GM23248 (cell line): ENCODE results near the gene KLF18. TPM values are rescaled to one million over a fixed set of nuclear protein-coding genes. Genes with fewer than 3 reads are reported as not detected.

Experiments used
- DNase-seq: peaks from one replicate; pipeline ENCODE4 v3.0.0-alpha.2; 2015
- H2AFZ ChIP-seq: fragments of 200-600 bp; sonication (generic); 2 replicates; pipeline ENCODE4 v1.6.1; 2016; ENCODE audit warnings: antibody characterized with exemption
- H3F3A ChIP-seq: fragments of 200-600 bp; sonication (generic); 2 replicates; pipeline ENCODE4 v1.6.1; 2016; ENCODE audit warnings: mild to moderate bottlenecking, antibody characterized with exemption, mixed run types; ENCODE audit not compliant: insufficient read depth
- H3K27ac ChIP-seq: fragments of 200-600 bp; sonication (generic); 2 replicates; pipeline ENCODE4 v1.5.1; 2016; ENCODE audit warnings: mild to moderate bottlenecking
- H3K27me3 ChIP-seq: fragments of 200-600 bp; sonication (generic); replicated peaks from 2 replicates; pipeline ENCODE4 v1.6.1; 2016; ENCODE audit warnings: mild to moderate bottlenecking; ENCODE audit not compliant: insufficient read depth
- H3K36me3 ChIP-seq: fragments of 200-600 bp; sonication (generic); 2 replicates; pipeline ENCODE4 v1.6.1; 2016; ENCODE audit warnings: low read depth, mild to moderate bottlenecking
- H3K4me1 ChIP-seq: fragments of 200-600 bp; sonication (generic); 2 replicates; pipeline ENCODE4 v1.6.1; 2016; ENCODE audit warnings: mild to moderate bottlenecking; ENCODE audit not compliant: insufficient read depth
- H3K4me2 ChIP-seq: fragments of 200-600 bp; sonication (generic); one replicate; pipeline ENCODE4 v1.6.1; 2016; ENCODE audit warnings: mild to moderate bottlenecking; ENCODE audit not compliant: unreplicated experiment
- H3K4me3 ChIP-seq: fragments of 200-600 bp; sonication (generic); 2 replicates; pipeline ENCODE4 v1.5.1; 2016; ENCODE audit warnings: mild to moderate bottlenecking
- H3K79me2 ChIP-seq: fragments of 200-600 bp; sonication (generic); 2 replicates; pipeline ENCODE4 v1.6.1; 2016; ENCODE audit warnings: mild to moderate bottlenecking; ENCODE audit not compliant: insufficient read depth
- H3K9ac ChIP-seq: fragments of 200-600 bp; sonication (generic); 2 replicates; pipeline ENCODE4 v1.6.1; 2016; ENCODE audit warnings: mild to moderate bottlenecking
- H3K9me2 ChIP-seq: fragments of 200-600 bp; sonication (generic); 2 replicates; pipeline ENCODE4 v1.6.1; 2016; ENCODE audit warnings: mixed run types, mild to moderate bottlenecking, moderate library complexity; ENCODE audit not compliant: insufficient read depth
- H3K9me3 ChIP-seq: fragments of 200-600 bp; sonication (generic); one replicate; pipeline ENCODE4 v1.6.1; 2017; ENCODE audit warnings: low read depth
- H4K20me1 ChIP-seq: fragments of 200-600 bp; sonication (generic); 2 replicates; pipeline ENCODE4 v1.6.0; 2016; ENCODE audit not compliant: insufficient read depth
- EZH2 ChIP-seq: fragments of 200-600 bp; sonication (generic); IDR thresholded peaks from 2 replicates; pipeline ENCODE4 v1.6.1; 2018; ENCODE audit warnings: antibody characterized with exemption, mild to moderate bottlenecking; ENCODE audit not compliant: insufficient read depth, poor library complexity, severe bottlenecking
- EZH2phosphoT487 ChIP-seq: fragments of 200-600 bp; sonication (generic); IDR thresholded peaks from 2 replicates; pipeline ENCODE4 v1.6.1; 2018; ENCODE audit warnings: antibody characterized with exemption, moderate library complexity, mild to moderate bottlenecking, low read depth; ENCODE audit not compliant: insufficient read depth
- WGBS, 2 experiments: methylation state at CpG; one replicate each; pipeline ENCODE4 v1.1.6; 2015 to 2017; ENCODE audit warnings: low lambda C conversion rate in 2 of 2, low coverage in 1 of 2; ENCODE audit errors: missing lambda C conversion rate in 2 of 2; 5-methylcytosine and 5-hydroxymethylcytosine counted together
- in situ Hi-C: fragments of 300-500 bp; cut with MboI; formaldehyde crosslinking; loops from 2 replicates; pipeline ENCODE4 v1.15.0; 2020
- polyA plus RNA-seq: library from polyadenylated mRNA; unstranded; fragments of >200 nt; fragmentation: Nextera tagmentation; extraction: Ambion mirVana; gene quantifications from 2 replicates; pipeline ENCODE4 v1.2.1, GENCODE V29; 2016
- small RNA-seq: library from RNA; depleted of rRNA; stranded (forward); fragments of <200 nt; gene quantifications from one replicate; pipeline ENCODE3, GENCODE V24; 2014; ENCODE audit warnings: low read depth, low replicate concordance
- total RNA-seq: library from RNA; depleted of rRNA; stranded (reverse); fragments of >200 nt; shearing (Covaris generic); gene quantifications from 2 replicates; pipeline ENCODE4 v1.2.3, GENCODE V29; 2014; rRNA removed

The KLF18 gene
- total and polyA plus RNA-seq, 2 experiments from 2014 or later = not detected

DNA sequence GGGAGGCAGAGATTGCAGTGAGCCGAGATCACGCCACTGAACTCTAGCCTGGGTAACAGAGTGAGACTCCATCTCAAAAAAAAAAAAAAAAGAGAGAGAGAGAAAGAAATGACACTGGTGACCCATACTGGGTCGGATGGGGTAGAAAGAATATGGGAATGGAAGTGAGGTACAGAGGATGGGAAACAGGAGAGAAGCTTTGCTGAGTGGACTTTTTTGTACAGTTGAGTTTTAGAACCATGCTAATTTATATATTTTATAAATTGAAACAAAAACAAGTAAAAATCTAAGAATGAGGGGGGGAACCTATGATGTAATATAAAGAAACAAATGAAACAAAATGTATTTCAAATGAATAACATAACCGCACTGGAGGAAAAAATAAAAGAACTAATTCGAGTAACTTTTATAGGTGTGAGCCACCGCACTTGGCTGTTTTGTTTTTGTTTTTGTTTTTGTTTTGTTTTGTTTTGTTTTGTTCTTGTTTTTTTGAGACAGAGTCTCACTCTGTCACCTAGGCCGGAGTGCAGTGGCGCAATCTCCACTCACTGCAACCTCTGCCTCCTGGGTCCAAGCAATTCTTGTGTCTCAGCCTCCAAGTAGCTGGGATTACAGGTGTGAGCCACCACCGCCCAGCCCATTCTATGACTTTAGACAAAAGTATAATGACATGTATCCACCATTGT is 41.1 kb downstream of the KLF18 start:
- DNase-seq = no peak
- Histone ChIP-seq H3K9ac (no peak overlapping the region), H3K27ac (no peak overlapping the region), H3K27me3 (no peaks in the 10 kb centered on the region), H3K4me2 (no peak overlapping the region), H2AFZ (no peak overlapping the region), H3K79me2 (no peaks in the 10 kb centered on the region), H4K20me1 (no peaks in the 10 kb centered on the region), H3K4me3 (no peak overlapping the region), H3F3A (peaks cover 10% of the 10 kb centered on the region; the same call in 1 of the 2 replicates), H3K9me3 (no peaks in the 10 kb centered on the region), H3K9me2 (no peaks in the 10 kb centered on the region), H3K4me1 (no peaks in the 10 kb centered on the region), H3K36me3 (no peaks in the 10 kb centered on the region)
- no peak for TF ChIP-seq EZH2phosphoT487
- no peak for TF ChIP-seq EZH2
- in situ Hi-C loops = no loop called here
- WGBS, 2 experiments = 81 to 83% methylated on average over 7 to 9 of the region's 9 CpGs

DNA sequence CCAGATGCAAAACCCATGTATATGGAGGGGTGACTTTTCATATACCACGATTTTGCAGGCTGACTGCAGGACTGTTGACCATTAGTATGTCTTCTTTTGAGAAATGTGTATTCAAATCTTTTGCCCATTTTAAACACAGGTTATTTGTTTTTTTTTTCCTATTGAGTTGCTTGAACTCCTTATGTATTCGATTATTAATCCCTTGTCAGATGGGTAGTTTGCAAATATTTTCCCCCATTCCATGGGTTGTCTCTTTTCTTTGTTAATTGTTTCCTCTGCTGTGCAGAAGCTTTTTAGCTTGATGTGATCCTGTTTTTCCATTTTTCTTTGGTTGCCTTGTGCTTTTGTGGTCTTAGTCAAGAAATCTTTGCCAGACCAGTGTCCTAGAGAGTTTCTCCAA is 47.4 kb downstream of the KLF18 start:
- no peak overlapping the region for H3K9ac ChIP-seq
- H3F3A ChIP-seq = no peaks in the 10 kb centered on the region
- H2AFZ ChIP-seq = no peak overlapping the region
- H3K4me1 ChIP-seq = no peaks in the 10 kb centered on the region
- H3K27ac ChIP-seq = no peak overlapping the region
- in situ Hi-C loops = no loop called here
- H3K4me2 ChIP-seq = no peak overlapping the region
- H3K27me3 ChIP-seq = no peaks in the 10 kb centered on the region
- no peaks in the 10 kb centered on the region for H3K79me2 ChIP-seq
- WGBS, 2 experiments = 52 to 57% methylated on average over 2 of the region's 2 CpGs
- TF ChIP-seq EZH2phosphoT487 = no peak
- no peak for TF ChIP-seq EZH2
- DNase-seq = no peak
- no peaks in the 10 kb centered on the region for H4K20me1 ChIP-seq
- no peaks in the 10 kb centered on the region for H3K9me2 ChIP-seq
- no peak overlapping the region for H3K4me3 ChIP-seq
- no peaks in the 10 kb centered on the region for H3K36me3 ChIP-seq
- no peaks in the 10 kb centered on the region for H3K9me3 ChIP-seq

DNA sequence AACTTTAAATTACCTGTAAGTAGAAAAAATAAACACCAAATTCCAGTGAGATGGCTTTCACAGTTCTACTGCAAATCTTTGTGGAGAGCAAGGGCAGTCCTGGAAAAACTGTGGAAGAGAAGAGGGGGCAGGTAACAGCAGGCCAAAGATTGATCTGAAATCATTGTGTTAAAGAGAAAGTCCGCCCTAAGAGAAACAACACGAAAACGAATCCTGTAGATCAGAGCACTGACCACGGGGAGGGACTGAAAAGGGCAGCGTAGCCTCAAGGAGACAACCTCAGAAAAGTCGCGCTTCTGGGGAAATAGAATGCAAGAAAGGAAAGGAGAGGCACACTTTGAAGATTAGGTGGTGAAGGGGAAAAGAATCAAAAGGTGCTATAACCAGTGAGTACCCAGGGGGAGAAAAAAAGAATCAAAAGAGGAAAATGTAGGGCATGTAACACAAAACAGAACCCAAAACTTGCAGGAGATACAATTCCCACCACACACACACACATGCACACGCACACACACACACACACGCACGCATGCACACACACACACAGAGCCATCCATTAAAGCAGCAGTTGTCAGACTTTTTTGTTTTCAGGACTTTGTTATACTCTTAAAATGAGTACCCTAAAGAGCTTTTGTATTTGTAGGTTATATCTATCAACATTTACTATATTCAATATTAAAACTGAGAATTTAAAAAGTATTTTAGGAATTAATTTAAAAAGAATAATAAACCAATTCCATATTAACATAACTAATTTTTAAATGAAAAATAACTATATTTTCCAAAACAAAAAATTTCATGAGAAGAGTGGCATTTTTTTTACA is 50.8 kb downstream of the KLF18 start:
- H3K9me3 ChIP-seq = no peaks in the 10 kb centered on the region
- no peaks in the 10 kb centered on the region for H3K27me3 ChIP-seq
- no peaks in the 10 kb centered on the region for H3F3A ChIP-seq
- no peaks in the 10 kb centered on the region for H3K9me2 ChIP-seq
- TF ChIP-seq EZH2 = no peak
- TF ChIP-seq EZH2phosphoT487 = no peak
- no peak overlapping the region for H2AFZ ChIP-seq
- WGBS, 2 experiments = 69 to 72% methylated on average over 10 of the region's 10 CpGs
- no peak for DNase-seq
- no peak overlapping the region for H3K4me2 ChIP-seq
- H3K27ac ChIP-seq = no peak overlapping the region
- in situ Hi-C loops = no loop called here
- H3K4me1 ChIP-seq = peaks cover 3% of the 10 kb centered on the region
- H3K36me3 ChIP-seq = no peaks in the 10 kb centered on the region
- no peaks in the 10 kb centered on the region for H4K20me1 ChIP-seq
- H3K4me3 ChIP-seq = no peak overlapping the region
- no peaks in the 10 kb centered on the region for H3K79me2 ChIP-seq
- H3K9ac ChIP-seq = no peak overlapping the region

DNA sequence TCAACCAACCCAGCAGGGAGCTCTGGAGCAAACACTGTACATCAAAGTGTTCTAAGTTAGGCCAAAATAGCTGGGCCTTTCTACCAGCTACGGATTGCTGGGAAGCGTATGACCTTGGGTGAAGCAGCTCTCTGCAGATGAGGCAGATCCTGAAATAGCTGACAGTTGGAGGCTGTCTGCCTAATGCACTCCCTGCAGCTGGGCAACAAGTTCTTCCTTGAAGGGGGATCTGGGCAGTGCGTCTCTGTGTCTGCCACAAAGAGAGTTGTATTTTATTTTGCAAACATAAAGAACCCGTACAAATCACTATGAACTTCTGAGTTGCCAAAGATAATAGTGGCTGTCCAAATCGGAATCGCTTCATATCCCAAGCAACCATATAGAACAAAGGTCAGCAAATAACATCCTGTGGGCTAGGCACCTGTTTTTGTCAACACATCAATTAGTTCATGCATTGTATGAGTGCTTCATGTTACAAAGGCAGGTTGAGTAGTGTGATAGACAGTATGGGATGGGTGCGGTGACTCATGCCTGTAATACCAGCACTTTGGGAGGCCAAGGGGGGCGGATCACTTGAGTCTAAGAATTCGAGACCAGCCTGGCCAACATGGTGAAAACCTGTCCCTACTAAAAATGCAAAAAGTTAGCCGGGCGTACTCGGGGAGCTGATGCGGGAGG is 51.9 kb downstream of the KLF18 start:
- peaks cover 10% of the 10 kb centered on the region for H3K4me1 ChIP-seq
- no peaks in the 10 kb centered on the region for H3K27me3 ChIP-seq
- no peak overlapping the region for H3K4me3 ChIP-seq
- no peak overlapping the region for H3K4me2 ChIP-seq
- 81 to 86% methylated on average over 13 of the region's 13 CpGs for WGBS, 2 experiments
- DNase-seq = no peak
- H3K27ac ChIP-seq = no peak overlapping the region
- H2AFZ ChIP-seq = no peak overlapping the region
- TF ChIP-seq EZH2 (no peak), EZH2phosphoT487 (no peak)
- no peaks in the 10 kb centered on the region; the same call in 1 of the 2 replicates for H3F3A ChIP-seq
- no peaks in the 10 kb centered on the region for H4K20me1 ChIP-seq
- no peak overlapping the region for H3K9ac ChIP-seq
- H3K36me3 ChIP-seq = no peaks in the 10 kb centered on the region
- H3K9me2 ChIP-seq = no peaks in the 10 kb centered on the region
- no peaks in the 10 kb centered on the region for H3K9me3 ChIP-seq
- in situ Hi-C loops = no loop called here
- no peaks in the 10 kb centered on the region for H3K79me2 ChIP-seq

Small RNA genes lying within 50 kb of the gene (small RNA-seq; reads per million reads assigned to genes)
- not detected for gene AL035417.1
- not detected for gene OOSP1P1
- not detected for gene RF00019
- not detected for gene RN7SL479P

Other genes starting within 250 kb of the KLF18 start
- gene ARTN, start 207.8 kb downstream of the KLF18 start, total RNA-seq = 0.11 TPM in 1 of 2 replicates, not detected in the other
- not detected in 2 replicates for gene ARTN, start 207.8 kb downstream of the KLF18 start, polyA plus RNA-seq
- gene IPO13, start 194.7 kb downstream of the KLF18 start, total RNA-seq = 29.4 and 35.8 TPM in 2 replicates
- gene IPO13, start 194.7 kb downstream of the KLF18 start, polyA plus RNA-seq = 17.1 and 21.0 TPM in 2 replicates
- 42.9 and 51.1 TPM in 2 replicates for gene DPH2, start 171.6 kb downstream of the KLF18 start, total RNA-seq
- gene DPH2, start 171.6 kb downstream of the KLF18 start, polyA plus RNA-seq = 16.7 and 21.0 TPM in 2 replicates
- 122 and 140 TPM in 2 replicates for gene ATP6V0B, start 166.7 kb downstream of the KLF18 start, total RNA-seq
- 174 and 177 TPM in 2 replicates for gene ATP6V0B, start 166.7 kb downstream of the KLF18 start, polyA plus RNA-seq
- 123 and 221 TPM in 2 replicates for gene B4GALT2, start 162.4 kb downstream of the KLF18 start, total RNA-seq
- gene B4GALT2, start 162.4 kb downstream of the KLF18 start, polyA plus RNA-seq = 27.3 and 28.9 TPM in 2 replicates
- gene CCDC24, start 150.0 kb downstream of the KLF18 start, total RNA-seq = 3.1 and 4.7 TPM in 2 replicates
- gene CCDC24, start 150.0 kb downstream of the KLF18 start, polyA plus RNA-seq = 4.3 and 5.3 TPM in 2 replicates
- 20.6 and 22.2 TPM in 2 replicates for gene SLC6A9, start 110.2 kb downstream of the KLF18 start, total RNA-seq
- 34.4 and 34.6 TPM in 2 replicates for gene SLC6A9, start 110.2 kb downstream of the KLF18 start, polyA plus RNA-seq
- 0.11 and 0.13 TPM in 2 replicates for gene KLF17, start 22.8 kb downstream of the KLF18 start, total RNA-seq
- gene KLF17, start 22.8 kb downstream of the KLF18 start, polyA plus RNA-seq = 0.08 and 0.09 TPM in 2 replicates
- 9.6 and 16.0 TPM in 2 replicates for gene DMAP1, start 71.8 kb upstream of the KLF18 start, total RNA-seq
- 30.5 and 32.7 TPM in 2 replicates for gene DMAP1, start 71.8 kb upstream of the KLF18 start, polyA plus RNA-seq
- 45.5 and 51.2 TPM in 2 replicates for gene ERI3, start 213.6 kb upstream of the KLF18 start, total RNA-seq
- gene ERI3, start 213.6 kb upstream of the KLF18 start, polyA plus RNA-seq = 77.5 and 83.4 TPM in 2 replicates